ENCODE measurements around the gene RASEF.
"Not testable (repeated sequence)": the region's sequence is repeated elsewhere in the genome, so short reads cannot be mapped to it uniquely, and the experiment has no call there.

Gene RASEF

DNA sequence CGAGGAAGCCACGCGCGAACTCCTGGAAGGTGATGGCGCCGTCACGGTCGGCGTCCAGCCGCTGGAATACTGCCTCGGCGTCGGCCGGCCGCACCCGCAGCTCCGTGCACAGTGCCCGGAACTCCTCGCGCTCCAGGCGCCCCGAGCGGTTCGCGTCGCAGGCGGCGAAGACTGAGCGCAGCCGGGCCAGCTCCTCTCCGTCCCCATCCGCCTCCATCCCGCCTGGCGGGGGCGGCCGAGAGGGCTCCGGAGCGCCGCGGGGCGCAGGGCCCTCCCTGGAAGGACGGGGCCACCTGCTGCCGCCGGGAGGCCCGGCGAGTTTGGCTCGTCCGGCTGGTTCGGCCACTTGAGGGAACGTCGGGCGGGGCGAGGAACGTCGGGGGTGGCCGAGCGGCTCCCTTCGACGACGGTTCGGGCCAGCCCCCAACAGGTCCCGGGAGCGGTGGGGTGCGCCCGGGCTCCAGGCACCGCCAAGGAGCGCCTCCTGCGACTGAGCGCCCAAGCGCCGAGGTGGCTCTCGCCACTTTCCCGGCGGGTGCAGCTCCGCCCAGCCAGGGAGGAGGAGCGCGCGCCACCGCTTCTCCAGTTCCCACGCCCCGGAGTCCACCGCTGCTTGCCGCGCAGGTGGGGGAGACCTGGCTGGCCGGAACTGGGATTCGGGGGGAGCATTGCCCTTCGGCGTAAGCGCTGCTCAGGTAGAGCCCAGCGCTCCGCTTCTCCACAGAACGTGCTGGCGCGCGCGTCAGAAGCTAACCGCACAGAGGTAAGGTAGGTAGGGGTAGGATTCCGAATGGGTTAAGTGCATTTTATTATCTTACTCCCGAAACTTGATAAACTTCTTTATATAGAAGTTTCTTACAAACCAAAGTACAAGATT, at the start of gene RASEF:
Gene RASEF, minus strand, starts transcription at position 492 of the 877 bp plus-strand sequence. Its CDS starts 275 bp downstream, at position 217.
- DNase-seq (ENCODE audit: low read depth): no peak

DNA sequence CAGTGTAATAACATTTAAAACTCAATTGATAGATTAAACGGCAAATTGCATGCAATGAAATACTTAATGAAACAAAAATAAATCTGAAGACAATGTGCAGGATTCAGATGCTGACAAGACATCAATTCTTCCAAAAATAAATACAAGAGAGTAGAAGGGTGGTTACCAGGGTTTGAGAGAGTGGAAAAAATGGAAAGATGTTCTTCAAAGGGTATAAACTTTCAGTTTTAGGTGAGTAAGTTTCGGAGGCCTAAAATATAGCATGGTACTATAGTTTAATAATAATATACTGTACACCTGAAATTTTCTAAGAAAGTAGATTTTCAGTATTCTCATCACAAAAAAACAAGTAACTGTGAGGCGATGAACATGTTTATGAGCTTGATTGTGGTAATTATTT, 48.2 kb upstream of the RASEF start:
- DNase-seq (ENCODE audit: low read depth): no peak

DNA sequence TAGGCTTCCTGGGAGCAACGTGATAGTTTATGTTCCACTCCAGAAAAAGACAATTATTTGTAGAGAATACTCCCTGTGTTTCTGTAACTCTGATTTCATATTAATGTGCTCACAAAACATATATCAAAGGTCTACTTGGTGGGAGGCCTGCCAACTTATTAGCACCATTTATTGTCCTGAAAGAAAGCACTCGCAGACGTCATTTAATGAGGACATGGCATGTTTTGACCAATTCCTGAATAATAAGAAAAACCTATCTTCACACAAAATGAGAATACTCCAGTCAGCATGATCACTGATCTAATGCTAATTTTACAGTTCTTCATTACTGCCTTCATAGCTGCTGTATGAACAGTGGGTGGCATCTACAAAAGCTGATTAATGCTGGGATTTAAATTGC, 46.4 kb upstream of the RASEF start:
- DNase-seq (ENCODE audit: low read depth): no peak

DNA sequence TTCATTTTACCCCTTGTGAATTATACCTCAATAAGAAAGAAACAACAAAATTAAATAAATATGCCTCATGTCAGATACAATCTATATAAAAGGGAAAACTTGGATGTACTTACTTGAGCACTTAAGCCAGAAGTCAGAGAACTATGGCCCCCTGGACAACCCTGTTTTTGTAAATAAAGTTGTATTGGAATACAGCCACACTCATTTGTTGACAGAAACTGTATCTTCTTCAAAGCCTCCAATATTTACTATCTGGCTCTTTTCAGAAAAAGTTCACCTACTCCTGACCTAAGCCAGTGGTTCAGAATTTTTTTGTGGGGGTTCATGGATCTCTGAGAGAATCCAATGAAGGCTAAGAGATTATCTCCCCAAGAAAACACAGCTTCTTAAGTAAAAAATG, 45.3 kb upstream of the RASEF start:
- DNase-seq (ENCODE audit: low read depth): no peak

DNA sequence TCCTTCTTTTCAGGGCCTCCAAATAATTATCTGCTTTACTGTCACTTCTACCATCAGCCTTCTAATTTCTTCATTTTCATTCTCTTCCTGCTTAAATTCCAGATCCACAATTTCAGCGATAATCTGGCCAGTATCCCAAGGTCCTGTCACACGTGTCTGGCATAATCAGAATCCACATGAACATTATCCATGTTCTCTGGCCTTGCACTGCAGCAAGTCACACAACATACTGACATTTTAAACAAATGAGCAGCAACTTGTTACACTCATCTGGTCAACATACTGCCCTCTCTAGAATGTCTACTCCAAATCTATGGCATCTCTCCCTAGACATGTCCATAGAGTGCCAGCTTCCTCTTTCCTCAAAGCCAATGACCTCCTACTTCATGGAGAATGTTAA, 43.8 kb upstream of the RASEF start:
- DNase-seq (ENCODE audit: low read depth): no peak

DNA sequence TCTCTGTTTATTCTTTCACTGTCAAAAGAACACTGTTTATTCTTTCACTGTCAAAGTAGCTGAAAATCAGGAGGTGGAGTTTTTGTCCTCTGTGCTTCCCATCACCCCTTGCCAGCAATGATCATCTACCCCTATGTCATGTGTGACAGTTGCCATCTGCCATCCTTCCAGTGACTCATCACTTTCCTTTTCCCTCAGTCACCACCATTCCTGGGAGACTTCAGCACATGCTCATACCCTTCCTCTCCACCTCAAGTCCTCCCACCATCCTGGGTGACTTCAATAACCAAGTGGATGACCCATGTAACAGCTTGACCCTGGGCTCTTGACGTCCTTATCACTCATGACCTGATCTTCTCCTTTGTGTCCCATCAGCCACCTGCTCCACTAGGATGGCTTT, 43.3 kb upstream of the RASEF start:
- no peak for DNase-seq (ENCODE audit: low read depth)

DNA sequence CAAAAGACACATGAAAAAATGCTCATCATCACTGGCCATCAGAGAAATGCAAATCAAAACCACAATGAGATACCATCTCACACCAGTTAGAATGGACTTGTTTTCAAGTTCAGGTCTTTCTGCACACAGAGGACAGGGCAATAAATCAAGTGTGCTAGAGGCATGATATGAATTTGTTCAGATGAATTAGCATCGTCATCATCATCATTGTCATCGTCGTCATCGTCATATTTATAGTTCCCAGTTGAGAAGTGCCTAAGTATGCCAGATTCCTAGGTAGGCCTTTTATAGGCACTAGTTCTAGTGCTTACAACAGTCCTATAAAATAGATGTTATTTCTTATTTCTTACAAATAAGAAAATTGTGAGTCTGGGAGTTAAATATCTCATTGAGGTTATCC, 34.7 kb upstream of the RASEF start:
- no peak for DNase-seq (ENCODE audit: low read depth)

DNA sequence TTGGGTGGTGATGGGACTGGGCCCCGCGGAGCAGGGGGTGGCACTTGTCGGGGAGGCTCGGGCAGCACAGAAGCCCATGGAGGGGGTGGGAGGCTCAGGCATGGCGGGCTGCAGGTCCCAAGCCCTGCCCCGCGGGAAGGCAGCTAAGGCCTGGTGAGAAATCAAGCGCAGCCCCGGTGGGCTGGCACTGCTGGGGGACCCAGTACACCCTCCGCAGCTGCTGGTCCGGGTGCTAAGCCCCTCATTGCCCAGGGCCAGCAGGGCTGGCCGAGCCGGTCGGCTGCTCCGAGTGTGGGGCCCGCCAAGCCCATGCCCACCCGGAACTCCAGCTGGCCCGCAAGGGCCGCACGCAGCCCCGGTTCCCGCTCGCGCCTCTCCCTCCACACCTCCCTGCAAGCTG, 30.4 kb upstream of the RASEF start:
- DNase-seq (ENCODE audit: low read depth): not testable (repeated sequence)

DNA sequence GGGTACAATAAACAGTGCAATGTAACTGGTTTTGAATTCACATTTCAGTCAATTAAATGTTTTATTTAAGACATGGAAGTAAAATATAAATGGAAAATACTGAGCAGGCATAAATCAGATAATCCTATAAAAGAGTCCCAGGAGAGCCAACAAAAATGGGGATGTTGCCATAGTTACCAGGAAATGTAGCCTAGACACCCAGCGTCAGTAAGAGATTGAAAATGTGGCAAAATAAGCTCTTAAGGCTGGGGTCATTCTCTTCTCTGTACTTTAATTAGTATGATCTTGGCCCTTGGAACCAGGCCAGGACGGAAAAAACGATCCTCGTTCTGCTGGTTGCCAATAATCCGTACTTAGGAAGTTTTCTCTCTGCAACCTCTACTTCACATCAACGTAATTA, 18.9 kb upstream of the RASEF start:
- no peak for DNase-seq (ENCODE audit: low read depth)

DNA sequence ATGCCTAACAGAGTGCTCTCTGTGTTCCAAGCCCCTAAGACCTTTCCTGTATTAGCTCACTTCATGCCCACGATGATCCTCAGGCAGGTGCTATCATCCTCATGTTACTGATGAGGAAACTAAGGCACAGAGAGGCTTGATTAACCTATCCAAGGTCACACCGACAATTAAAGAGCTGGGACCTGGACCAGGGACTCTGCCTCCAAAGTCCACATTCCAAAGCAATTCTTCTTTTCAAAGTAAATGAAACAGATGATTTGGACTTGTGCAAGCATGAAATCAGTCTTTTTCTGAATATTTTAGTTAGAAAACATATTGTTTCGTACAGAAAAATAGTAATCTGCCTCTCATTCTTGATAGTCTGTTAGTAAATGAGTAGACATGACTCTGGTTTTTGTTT, 18.1 kb upstream of the RASEF start:
- DNase-seq (ENCODE audit: low read depth): no peak

DNA sequence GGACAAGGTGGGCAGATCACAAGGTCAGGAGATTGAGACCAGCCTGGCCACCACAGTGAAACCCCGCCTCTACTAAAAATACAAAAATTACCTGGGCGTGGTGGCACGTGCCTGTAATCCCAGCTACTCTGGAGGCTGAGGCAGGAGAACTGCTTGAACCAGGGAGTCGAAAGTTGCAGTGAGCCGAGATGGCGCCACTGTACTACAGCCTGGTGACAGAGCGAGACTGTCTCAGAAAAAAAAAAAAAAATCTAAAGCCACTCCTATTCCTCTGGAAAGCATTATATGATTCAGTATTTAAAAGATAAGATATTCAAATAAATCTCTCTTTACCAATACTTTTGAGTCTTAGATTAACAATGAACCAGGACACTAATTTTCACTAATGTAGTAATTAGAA, 13.0 kb upstream of the RASEF start:
- DNase-seq (ENCODE audit: low read depth): not testable (repeated sequence)

DNA sequence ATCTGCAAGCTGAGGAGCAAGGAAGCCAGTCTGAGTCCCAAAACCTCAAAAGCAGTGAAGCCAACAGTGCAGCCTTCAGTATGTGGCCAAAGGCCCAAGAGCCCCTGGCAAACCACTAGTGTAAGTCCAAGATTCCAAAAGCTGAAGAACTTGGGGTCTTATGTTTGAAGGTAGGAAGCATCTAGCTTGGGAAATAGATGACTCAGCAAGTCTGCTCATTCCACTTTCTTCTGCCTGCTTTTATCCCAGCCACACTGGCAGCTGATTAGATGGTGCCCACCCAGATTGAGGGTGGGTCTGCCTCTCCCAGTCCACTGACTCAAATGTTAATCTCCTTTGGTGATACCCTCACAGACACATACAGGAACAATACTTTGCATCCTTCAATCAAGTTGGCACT, 9.6 kb upstream of the RASEF start:
- DNase-seq (ENCODE audit: low read depth): not testable (repeated sequence)

DNA sequence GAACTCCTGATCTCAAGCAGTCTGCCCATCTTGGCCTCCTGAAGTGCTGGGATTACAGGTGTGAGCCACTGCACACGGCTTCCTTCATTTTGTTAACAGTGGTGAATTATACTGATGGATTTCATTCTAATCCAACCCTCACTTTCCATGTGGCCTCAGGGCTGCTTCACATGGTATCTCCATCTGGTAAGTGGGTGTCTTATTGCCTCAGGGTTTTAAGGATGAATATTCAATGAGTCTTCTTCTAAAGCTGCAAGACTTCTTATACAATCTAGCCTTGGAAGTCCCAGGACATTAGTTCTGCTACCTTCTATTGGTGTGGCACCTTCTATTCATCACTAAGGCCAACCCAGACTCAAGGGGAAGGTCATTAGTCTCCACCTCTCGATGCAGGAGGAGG, 8.7 kb upstream of the RASEF start:
- DNase-seq (ENCODE audit: low read depth): no peak

DNA sequence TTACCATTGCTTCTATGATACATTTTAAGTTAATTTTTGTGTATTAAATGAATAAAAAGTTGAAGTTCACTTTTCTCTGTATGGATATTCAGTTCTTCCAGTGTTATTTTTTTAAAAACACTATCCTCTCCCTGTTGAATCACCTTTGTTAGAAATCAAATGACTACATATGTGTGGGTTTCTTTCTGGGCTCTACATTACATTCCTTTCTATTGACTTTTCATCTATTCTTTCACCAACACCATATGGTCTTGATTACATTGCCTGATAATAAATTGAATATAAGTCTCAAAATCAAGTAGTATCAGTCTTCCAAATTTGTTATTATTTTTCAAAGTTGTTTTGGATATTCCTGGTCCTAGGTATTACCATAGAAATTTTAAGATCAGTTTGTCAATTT, 7.3 kb upstream of the RASEF start:
- DNase-seq (ENCODE audit: low read depth): no peak

DNA sequence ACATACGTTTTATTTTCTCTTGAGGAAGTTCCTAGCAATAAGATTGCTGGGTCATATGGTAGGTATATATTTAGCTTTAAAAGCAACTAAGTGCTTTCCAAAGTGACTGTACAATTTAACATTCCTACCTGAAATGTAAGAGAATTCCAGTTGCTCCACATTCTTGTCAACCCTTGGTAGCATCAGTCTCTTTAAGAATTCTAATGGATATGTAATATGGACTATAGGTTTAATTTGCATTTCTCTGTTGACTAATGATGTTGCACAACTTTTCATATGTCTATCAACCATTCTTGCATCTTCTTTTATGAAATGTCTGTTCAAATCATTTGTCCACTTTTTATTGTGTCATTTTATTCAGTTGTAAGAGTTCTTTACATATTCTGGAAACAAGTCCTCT, 6.7 kb upstream of the RASEF start:
- no peak for DNase-seq (ENCODE audit: low read depth)

DNA sequence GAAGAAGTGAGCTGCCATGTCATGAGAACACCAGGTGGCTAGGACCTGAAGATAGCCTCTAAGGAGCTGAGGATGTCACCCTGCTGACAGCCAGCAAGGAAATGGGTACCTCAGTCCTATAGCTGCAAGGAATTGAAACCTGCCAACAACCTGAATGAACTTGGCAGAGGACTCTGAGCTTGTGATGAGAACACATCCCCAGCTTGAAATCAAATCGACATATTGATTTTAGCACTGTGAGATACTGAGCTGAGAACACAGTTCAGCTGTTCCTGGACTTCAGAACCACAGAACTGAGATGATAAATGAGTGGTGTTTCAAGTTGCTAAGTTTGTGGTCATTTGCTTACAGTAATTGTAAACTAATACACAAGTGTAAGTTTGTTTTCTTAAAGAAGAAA, 5.5 kb upstream of the RASEF start:
- DNase-seq (ENCODE audit: low read depth): no peak

DNA sequence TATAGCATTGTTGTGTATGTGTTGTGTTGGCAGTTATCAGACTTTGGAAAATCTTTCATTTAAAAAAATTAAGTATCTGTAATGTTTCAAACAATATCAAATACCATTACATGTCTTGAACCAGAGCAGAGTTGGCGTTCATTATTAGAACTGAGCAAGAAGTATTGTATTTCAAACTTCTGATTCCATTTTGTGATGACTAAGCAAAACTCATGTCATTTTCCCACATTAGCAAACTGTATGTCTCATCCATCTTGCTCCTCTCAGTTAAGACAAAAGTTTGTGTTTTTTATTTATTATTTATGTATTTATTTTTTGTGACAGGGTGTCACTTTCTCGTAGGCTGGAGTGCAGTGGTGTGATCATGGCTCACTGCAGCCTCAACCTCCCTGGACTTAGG, 4.6 kb upstream of the RASEF start:
- DNase-seq (ENCODE audit: low read depth): no peak

DNA sequence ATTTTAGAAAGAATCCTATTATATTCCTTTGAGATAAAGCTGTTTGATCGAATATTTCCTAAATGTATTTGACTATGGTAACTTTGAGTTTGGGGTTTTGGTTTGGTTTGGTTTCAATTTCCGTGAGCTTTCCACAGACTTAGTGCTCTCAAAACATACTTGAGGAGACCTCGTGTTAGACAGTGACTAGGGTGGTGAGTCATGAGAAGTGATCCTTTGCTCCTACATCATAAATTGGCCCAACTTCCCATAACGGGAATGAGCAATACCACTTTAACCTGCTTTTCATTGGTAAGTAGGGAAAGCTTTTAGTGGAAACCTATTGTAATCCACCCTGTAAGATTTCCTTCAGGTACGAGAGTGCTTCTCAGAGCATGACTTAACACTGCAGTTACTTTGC, 3.8 kb upstream of the RASEF start:
- DNase-seq (ENCODE audit: low read depth): no peak

DNA sequence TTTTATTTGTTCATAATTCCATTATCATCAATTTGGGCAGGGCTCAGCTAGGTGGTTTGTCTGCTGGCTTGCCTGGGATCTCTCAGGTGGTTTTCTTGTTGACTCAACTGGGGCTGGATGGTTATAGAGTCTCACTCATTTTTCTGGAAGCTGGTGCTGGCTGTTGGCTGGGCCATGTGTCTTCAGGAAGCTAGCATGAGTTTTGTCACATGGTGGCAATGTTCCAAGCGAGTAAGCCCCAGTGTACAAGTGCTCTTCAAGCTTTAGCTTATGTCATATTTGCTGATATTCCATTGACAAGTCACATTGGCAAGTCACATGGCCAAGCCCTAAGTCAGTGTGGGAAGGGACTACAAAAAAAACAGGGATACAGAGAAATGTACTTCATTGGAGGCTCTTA, 2.3 kb upstream of the RASEF start:
- no peak for DNase-seq (ENCODE audit: low read depth)

DNA sequence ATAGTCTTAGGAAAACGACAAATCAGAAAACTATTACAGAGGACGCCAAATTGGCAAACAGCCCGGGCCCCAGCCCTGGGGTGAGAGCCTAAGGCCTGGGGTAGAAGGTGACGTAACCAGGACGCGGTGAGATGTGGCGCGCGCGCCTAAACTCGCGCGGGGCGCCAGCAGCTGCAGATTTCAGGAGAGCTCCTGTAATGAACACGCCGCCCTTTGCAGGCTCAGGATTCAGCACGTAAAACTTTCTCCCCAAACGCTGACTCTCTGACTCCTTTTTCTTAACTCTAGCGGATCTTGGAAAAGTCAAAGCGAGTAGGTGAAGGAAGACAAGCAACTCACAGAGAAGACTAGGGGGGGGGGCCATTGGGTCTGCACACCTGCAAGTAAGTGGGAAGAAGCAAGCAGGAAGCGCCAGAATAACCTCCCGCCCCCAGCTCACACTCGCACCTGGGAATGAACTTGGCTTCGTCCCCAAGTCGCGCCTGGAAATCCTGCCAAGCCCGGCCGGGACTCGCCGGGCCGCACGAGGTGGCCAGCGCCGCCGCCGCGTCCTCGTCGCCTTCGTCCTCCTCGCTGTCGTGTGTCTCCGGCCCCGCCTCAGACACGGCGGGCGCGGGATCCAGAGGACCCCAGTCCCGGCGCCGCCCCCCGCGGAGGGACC, 822 bp downstream of the RASEF start:
- no peak for DNase-seq (ENCODE audit: low read depth)

DNA sequence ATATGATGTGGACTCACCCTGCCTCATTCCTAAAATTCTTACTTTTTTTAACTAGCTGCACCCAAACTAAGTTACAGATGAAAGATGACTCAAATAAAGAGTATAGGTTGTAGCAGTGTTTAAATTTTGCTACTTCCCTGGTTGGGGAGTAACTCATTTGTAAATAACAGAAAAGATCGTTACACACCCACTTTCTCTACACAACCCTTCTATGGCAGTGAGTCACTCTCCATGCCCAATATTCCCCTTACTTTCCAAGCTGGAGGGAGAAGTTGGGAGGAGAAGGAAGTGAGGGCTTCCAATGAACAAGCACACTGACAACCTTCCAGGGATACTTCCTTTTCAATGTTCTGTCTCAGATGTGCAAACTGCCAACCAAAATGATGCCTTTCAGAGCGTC, 1.9 kb downstream of the RASEF start:
- DNase-seq (ENCODE audit: low read depth): no peak

DNA sequence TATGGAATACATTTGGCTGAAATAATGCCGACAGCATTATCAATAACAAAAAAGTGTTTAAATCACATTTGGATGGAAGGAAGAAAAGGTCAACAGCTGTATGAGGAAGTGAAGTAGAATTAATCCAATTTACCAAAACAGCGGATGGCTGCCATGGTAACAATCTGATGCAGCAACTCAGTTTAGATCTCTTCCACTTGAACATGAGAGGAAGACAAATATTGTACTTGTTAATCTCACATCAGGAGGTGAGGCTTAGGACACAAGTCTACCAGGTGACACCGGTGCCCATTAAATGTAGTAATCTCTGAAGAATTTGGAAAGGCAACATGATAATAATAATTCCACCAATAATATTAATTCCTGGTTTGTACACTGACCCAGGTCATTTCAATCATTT, 2.4 kb downstream of the RASEF start:
- DNase-seq (ENCODE audit: low read depth): no peak

DNA sequence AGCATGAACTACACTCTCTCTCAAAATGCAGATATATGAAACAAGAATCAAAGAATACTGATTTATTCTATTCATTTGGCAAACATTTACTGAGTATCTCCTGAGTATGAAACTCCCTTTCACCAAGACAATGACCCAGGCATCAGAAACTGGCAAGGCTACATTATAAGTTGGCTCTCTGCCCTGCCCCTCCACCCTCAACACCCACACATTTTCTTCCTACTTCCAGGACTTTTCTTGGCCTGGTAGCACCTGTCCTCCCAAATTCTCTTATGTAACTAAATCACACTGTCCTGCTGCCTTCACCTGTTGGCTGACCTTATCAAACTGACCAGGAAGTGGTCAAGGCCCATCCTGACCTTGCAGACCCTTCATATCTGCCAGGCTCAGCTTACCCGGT, 3.5 kb downstream of the RASEF start:
- no peak for DNase-seq (ENCODE audit: low read depth)

DNA sequence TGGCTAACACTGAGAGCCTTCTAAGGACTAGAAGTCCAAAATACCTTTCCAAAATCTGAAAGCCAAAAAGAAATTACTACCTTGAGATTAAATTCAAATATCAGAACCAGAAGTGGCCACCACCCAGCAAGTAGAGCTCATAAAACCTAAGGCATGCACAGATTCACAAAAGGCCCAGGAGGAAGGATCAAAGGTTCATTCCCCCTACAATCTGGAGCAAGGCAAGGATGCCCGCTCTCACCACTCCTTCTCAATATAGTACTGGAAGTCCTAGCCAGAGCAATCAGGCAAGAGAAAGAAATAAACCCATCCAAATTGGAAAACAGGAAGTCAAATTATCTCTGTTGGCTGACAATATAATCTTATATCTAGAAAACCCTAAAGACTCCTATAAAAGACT, 6.0 kb downstream of the RASEF start:
- no peak for DNase-seq (ENCODE audit: low read depth)

Data from activated T-cell treated with anti-CD3 and anti-CD28 coated beads for 48 hours (primary cell).